SJSA1 (cell line): ENCODE data around the gene BATF3. TPM values are rescaled to one million over a fixed set of nuclear protein-coding genes. Genes with fewer than 3 reads are reported as not detected.
"Not testable (repeated sequence)": the region's sequence is repeated elsewhere in the genome, so short reads cannot be mapped to it uniquely, and the experiment has no call there.

ENCODE experiments used
- DNase-seq, 2 experiments: peaks; one replicate each; pipeline ENCODE4 v3.0.0-alpha.2; 2015 to 2020; ENCODE audit warnings: low spot score in 2 of 2, low read depth in 1 of 2
- H3K27ac ChIP-seq: fragments of 250-450 bp; sonication (Bioruptor Pico); 2 replicates; pipeline ENCODE4 v1.5.1; 2020; ENCODE audit warnings: mild to moderate bottlenecking, moderate library complexity
- H3K27me3 ChIP-seq: fragments of 250-450 bp; sonication (Bioruptor Pico); replicated peaks from 2 replicates; pipeline ENCODE4 v1.5.1; 2020; ENCODE audit warnings: mild to moderate bottlenecking, moderate library complexity
- H3K36me3 ChIP-seq: fragments of 250-450 bp; sonication (Bioruptor Pico); 2 replicates; pipeline ENCODE4 v1.5.1; 2020; ENCODE audit warnings: mild to moderate bottlenecking
- H3K4me1 ChIP-seq: fragments of 250-450 bp; sonication (Bioruptor Pico); replicated peaks from 2 replicates; pipeline ENCODE4 v1.6.1; 2021; ENCODE audit warnings: mild to moderate bottlenecking
- H3K4me3 ChIP-seq: fragments of 250-450 bp; sonication (Bioruptor Pico); 2 replicates; pipeline ENCODE4 v1.5.1; 2020; ENCODE audit warnings: mild to moderate bottlenecking
- H3K9me3 ChIP-seq: fragments of 250-450 bp; sonication (Bioruptor Pico); replicated peaks from 2 replicates; pipeline ENCODE4 v1.5.1; 2020; ENCODE audit warnings: mild to moderate bottlenecking
- total RNA-seq: library from RNA; depleted of rRNA; stranded (reverse); fragments of >200 nt; shearing (Covaris generic); gene quantifications from 2 replicates; pipeline ENCODE4 v1.2.3, GENCODE V29; 2014

The BATF3 gene
- total RNA-seq, 1 experiment from 2014 or later = 3.3 TPM

DNA sequence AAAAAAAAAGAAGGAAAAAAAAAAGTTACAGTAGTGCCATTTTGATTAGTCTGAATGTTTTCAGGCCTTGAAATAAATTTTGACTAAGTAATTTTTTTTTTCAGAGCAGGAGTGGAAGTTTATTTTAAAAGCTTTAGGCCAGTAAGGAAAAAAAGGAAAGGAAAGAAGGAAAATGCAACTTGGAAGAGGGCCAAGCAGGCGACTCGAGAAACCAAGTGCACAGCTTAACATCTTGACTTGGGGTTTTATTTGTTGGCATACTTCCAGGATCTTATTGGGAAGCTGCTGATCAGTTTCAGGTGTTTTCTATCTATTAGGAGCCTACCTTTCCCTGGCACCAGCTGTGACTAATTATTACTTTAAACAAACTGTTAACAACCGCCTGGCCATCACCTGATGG lies 49.4 kb downstream of the BATF3 start:
- no peak overlapping the region for H3K27ac ChIP-seq
- no peaks in the 10 kb centered on the region for H3K36me3 ChIP-seq
- no peaks in the 10 kb centered on the region for H3K27me3 ChIP-seq
- no peak overlapping the region for H3K4me3 ChIP-seq
- peaks cover 38% of the 10 kb centered on the region for H3K4me1 ChIP-seq
- no peak for DNase-seq
- H3K9me3 ChIP-seq = no peaks in the 10 kb centered on the region

DNA sequence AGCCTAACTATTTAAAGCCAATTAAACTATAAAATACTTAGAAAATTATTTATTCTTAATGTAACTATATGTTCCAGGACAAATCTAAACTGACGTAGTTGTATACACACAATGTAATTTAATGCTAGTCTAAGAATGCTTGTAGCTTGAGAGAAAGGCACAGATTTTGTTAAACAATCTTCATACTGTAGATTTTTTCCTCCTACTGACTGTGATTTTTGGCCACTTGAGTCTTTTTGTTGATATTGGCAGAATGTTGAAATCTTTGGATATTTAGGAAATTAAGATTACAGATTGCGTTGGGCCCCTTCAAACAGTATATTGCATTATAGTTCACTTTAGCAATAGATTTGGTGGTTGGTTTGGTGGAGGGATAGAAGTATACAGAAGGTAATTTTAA lies 50.6 kb downstream of the BATF3 start:
- Histone ChIP-seq H3K4me3 (no peak overlapping the region), H3K27me3 (no peaks in the 10 kb centered on the region), H3K36me3 (no peaks in the 10 kb centered on the region), H3K27ac (no peak overlapping the region), H3K9me3 (no peaks in the 10 kb centered on the region), H3K4me1 (peaks cover 44% of the 10 kb centered on the region)
- no peak for DNase-seq

DNA sequence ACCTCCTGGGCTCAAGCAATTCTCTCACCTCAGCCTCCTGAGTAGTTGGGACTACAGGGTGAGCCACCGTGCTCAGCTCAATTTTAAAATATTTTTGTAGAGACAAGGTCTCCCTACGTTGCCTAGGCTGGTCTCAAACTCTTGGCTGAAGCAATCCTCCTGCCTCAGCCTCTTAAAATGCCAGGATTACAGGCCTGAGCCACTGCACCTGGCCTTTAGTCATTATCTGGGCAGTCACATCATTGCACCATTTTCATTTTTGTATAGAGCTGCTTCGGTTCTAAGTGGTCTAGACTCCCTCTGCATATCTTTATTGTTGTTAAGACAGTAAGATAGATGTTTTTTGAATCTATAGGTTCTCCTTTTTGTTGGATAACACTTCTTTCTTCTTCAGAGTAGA lies 51.2 kb downstream of the BATF3 start:
- H3K4me3 ChIP-seq = no peak overlapping the region
- H3K4me1 ChIP-seq = peaks cover 44% of the 10 kb centered on the region
- H3K27me3 ChIP-seq = no peaks in the 10 kb centered on the region
- H3K9me3 ChIP-seq = no peaks in the 10 kb centered on the region
- no peak for DNase-seq
- H3K36me3 ChIP-seq = no peaks in the 10 kb centered on the region
- H3K27ac ChIP-seq = no peak overlapping the region

DNA sequence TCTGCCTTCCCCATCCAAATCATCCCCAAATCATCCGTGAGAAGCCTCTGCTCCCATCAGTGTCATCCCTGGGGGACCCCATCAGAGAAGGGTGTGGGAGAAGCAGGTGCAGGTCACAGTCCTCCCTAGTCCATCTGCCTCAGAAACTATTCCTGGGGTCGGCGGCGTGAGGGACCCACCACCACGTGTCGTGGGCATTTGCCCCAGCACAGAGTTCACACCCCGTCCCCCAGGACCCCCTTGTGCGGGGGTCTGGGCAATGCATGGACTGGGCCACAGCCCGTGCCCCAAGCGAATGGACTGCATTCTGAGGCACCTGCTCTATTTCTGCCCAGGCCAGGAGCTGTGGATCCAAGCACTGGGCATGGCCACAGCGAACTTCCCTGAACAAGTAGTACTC lies 52.6 kb downstream of the BATF3 start:
- Histone ChIP-seq H3K9me3 (no peaks in the 10 kb centered on the region), H3K4me1 (peaks cover 39% of the 10 kb centered on the region), H3K27ac (peak overlapping the region; percentile 65; the same call in 1 of the 2 replicates), H3K27me3 (no peaks in the 10 kb centered on the region), H3K36me3 (no peaks in the 10 kb centered on the region), H3K4me3 (no peak overlapping the region)
- DNase-seq = no peak

DNA sequence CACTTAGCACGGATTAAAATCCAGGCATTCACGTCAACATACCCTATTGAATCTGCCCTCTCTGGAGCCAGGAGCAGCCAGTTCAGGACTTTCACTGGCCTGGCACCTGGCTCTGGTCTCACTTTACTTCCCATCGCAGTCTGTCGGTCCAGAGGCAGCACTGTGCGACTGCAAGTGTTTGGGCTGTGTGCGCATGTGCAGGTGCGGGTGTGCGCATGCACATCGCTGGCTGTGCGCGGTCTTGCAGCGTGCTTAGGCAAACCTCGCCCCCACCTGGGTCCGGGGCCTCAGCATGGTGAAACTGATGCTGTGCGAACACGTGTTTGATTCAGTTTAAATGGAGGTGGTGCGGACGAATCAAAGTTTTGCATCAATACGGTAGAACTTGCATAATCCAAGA lies 53.1 kb downstream of the BATF3 start:
- no peaks in the 10 kb centered on the region for H3K27me3 ChIP-seq
- H3K36me3 ChIP-seq = no peaks in the 10 kb centered on the region
- no peaks in the 10 kb centered on the region for H3K9me3 ChIP-seq
- peaks cover 35% of the 10 kb centered on the region for H3K4me1 ChIP-seq
- DNase-seq = no peak
- no peak overlapping the region for H3K4me3 ChIP-seq
- H3K27ac ChIP-seq = peak overlapping the region; percentile 65

DNA sequence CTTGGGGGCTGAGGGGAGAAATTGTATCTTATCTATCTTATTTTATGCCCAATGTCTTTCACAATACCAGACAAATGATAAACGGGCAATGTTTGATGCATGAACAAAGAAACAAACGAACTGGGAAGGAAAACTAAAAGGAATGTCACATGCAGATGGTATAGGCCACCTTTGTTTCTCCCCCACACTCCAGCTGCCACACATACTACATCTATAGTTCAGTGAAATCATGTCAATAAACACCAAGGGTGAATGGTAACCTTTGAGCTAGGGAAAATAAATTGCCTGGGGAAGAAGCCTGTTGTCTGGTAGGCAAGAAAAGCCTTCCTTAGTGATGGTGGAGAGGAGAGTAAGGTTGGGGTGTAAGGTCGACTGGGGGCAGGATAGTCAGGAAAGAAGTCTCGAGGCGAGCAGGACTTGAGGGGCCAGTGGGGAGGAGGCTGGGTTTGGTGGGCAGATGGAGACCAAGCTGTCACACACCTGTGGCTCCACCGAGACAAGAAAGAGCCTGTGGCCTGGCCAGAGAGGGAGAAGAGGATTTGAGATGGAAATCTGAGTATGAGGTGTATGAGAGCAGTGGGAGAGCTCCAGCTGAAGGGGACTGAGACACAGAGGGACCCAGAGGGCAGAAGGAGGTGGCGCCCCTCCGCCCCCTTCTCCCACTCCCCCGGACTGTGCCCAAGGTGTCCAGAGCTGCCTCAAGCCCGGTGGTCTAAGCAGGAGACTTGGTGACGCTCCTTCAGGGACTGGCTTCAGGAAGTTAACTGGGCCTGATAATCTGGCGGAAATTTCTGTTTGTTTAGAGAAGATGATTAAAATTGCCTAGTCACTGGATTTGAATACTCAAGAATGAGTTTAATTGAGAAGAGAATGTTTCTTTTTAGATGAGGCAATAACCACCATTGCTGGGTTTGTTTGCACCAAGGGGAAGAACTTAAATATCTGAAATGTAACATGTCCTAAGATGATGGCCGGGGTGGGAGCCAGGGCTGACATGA lies 53.8 kb downstream of the BATF3 start:
- no peaks in the 10 kb centered on the region for H3K27me3 ChIP-seq
- no peaks in the 10 kb centered on the region for H3K36me3 ChIP-seq
- H3K27ac ChIP-seq = peak overlapping the region; percentile 65
- H3K4me3 ChIP-seq = no peak overlapping the region
- no peaks in the 10 kb centered on the region for H3K9me3 ChIP-seq
- DNase-seq = peak in 1 of 2 experiments; percentile 53
- H3K4me1 ChIP-seq = peaks cover 29% of the 10 kb centered on the region

DNA sequence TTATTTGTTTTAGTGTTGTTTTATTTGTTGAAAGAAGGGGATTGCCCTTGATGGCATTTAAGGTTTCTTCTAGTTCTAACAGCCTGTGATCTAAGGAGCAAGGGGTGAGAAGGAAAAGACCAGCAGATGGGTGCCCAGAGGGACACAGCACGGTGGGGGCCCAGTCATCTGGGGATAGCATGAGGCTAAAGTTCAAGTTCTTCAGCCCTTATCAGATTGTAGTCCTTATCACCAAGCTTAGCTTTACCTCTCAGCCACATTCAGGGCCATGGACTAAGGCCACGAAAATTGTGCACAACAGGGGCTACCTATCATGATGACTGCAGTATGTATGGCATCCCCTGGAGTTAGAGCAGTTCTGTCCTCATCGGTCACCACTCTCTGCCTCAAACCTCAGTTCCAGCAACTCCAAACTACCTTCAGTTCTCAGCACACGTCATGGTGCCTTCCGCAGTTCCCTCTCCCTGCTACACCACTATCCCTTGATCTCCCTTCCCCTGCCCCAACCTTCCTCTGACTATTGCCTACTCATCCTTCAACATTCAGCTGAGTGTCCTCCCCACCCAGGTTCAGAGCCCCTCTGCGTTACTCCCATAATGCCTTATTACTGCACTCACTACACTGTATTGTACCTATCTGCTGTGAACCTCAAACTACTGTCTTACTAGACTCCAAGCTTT lies 54.6 kb downstream of the BATF3 start:
- DNase-seq = no peak
- H3K4me3 ChIP-seq = no peak overlapping the region
- H3K9me3 ChIP-seq = no peaks in the 10 kb centered on the region
- no peaks in the 10 kb centered on the region for H3K27me3 ChIP-seq
- H3K36me3 ChIP-seq = no peaks in the 10 kb centered on the region
- peaks cover 29% of the 10 kb centered on the region for H3K4me1 ChIP-seq
- peak overlapping the region; percentile 65 for H3K27ac ChIP-seq

DNA sequence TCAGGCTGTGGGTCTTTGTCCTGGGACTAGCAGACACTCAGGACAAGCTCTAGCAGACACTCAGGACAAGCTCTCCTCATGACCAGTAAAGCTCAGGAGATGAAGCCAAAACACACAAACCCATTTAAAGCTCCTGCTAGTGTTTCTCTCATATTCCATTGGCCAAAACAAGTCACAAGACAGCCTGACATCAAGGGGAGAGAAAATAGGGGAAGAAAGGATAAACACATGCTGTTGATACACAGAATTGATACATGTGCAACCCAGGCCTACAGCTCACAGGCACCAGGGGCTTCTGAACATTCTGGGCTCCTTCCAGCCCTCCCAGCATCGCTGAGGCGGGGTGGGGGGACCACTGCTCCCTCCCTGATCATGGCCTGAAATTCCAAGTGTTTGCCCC lies 55.8 kb downstream of the BATF3 start:
- Histone ChIP-seq H3K36me3 (no peaks in the 10 kb centered on the region), H3K4me3 (no peak overlapping the region), H3K9me3 (no peaks in the 10 kb centered on the region), H3K27me3 (no peaks in the 10 kb centered on the region), H3K27ac (no peak overlapping the region), H3K4me1 (peaks cover 29% of the 10 kb centered on the region)
- no peak for DNase-seq

DNA sequence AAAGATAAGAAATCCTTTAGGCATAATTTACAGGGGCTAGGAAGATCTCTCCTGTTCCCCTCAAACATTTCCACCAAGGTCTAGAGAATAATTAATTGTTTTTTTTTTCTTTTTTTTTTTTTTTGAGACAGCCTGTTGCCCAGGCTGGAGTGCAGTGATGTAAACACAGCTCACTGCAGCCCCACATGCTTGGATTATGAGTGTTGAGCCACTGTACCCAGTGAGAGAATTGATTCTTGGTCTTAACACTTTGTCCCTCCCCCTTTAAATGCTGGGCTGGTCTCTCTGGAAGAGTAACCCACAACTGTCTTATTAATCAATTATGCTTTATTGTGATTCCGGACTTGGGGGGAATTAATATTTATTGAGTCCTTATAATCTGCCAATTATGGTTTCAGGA lies 57.7 kb downstream of the BATF3 start:
- Histone ChIP-seq H3K36me3 (no peaks in the 10 kb centered on the region), H3K9me3 (no peaks in the 10 kb centered on the region), H3K27me3 (no peaks in the 10 kb centered on the region), H3K27ac (no peak overlapping the region), H3K4me1 (peaks cover 30% of the 10 kb centered on the region), H3K4me3 (no peak overlapping the region)
- no peak for DNase-seq

DNA sequence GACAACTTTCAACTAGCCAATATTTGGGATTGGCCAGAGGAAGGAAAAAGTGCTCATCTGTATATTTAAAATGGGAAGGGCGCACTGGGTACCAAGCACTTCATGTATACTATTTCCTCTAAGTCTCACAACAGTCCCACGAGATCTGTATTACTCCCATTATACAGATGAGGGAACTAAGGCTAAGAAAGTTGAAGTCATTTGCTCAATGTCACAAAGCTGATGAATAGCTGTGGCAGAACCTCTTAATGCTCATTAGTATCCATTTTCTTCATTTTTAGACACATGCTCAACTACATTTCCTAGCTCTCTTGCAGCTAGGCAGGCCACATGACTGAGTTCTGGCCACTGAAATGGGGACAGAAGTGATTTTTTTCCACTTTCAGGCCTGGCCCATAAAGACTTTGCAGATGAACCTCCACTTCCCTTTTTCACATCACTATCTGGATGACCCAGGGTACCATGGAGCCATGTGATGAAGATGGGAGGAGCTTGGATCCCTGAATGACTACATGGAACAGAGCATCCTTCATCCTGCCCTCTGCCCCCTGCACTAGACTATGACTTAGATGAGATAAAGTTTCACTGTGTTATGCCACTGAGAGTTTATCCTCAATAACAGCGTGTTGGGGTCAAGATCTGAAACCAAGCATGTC lies 59.3 kb downstream of the BATF3 start:
- H3K27me3 ChIP-seq = no peaks in the 10 kb centered on the region
- H3K27ac ChIP-seq = no peak overlapping the region
- H3K9me3 ChIP-seq = no peaks in the 10 kb centered on the region
- no peaks in the 10 kb centered on the region for H3K36me3 ChIP-seq
- peaks cover 30% of the 10 kb centered on the region for H3K4me1 ChIP-seq
- H3K4me3 ChIP-seq = no peak overlapping the region
- DNase-seq = peak in 1 of 2 experiments; percentile 5

DNA sequence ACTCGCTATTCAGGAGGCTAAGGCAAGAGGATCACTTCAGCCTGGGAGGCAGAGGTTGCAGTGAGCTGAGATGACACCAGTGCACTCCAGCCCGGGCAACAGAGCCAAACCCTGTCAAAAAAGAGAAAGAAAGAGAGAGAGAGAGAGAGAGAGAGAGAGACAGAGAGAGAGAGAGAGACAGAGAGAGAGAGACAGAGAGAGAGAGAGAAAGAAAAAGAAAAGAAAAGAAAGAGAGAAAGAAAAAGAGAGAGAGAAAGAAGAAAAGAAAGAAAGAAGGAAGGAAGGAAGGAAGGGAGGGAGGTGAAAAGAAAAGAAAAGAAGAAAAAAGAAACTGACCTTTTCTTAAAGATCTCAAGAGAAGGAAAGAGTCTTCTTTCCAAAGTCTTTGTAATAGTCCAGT lies 60.1 kb downstream of the BATF3 start:
- not testable (repeated sequence) for H3K9me3 ChIP-seq, H3K27me3 ChIP-seq, H3K36me3 ChIP-seq, DNase-seq, H3K27ac ChIP-seq, H3K4me3 ChIP-seq
- peaks cover 30% of the 10 kb centered on the region for H3K4me1 ChIP-seq

DNA sequence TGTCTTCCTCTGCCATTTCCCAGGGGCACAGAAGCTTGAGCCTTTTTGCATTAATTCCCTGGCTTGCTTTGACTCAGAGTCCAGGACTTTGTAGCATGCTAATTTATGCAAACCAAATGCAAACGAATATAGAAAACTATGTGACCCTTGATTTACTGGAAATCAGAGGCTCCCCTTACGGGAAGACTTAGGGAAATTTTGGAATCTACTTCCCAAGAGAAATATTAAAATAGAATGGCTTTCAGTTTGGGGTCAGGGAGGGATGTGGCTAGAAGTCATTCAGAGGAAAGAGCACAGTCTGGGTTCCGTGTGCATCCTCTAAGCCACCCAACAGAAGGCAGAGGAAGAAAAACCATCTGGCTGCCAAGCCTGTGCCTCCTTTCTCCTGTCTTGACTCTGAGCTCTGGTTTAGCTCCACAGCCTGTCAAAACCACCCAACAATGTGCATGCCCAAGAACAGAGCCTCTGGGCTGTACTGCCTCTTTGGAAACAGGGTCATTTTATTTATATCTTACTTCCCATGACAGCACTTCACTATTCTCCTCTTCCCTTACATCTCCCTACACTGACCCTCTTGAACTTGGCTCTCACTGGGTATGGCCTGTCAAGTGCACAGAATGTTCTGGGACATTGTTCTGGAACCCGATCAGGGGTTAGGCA lies 61.0 kb downstream of the BATF3 start:
- Histone ChIP-seq H3K27me3 (no peaks in the 10 kb centered on the region), H3K36me3 (no peaks in the 10 kb centered on the region), H3K4me1 (peaks cover 30% of the 10 kb centered on the region), H3K4me3 (no peak overlapping the region), H3K9me3 (0 out of 2 replicates have a peak, but pooled peaks cover 3% of the 10 kb centered on the region), H3K27ac (no peak overlapping the region)
- no peak for DNase-seq

DNA sequence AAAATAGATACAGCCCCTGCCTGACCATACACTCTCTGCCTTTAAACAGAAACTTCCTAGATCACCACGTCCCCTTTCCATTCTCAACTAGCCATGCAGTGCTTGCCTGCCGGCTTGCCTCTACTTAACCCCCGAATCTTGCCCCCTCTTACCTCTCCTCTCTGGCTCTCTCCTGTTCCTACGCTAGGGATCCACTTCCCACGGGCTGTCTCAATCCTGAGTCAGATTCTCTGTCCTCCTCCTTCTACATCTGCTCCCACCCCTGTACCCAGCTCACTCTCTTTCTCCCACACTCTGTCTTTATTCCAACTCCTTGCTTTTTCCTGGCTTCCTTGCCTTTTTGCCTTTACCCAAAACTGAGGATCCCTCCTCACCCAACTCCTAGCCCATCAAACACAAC lies 61.7 kb downstream of the BATF3 start:
- no peak overlapping the region for H3K27ac ChIP-seq
- no peak overlapping the region for H3K4me3 ChIP-seq
- H3K36me3 ChIP-seq = no peaks in the 10 kb centered on the region
- 0 out of 2 replicates have a peak, but pooled peaks cover 3% of the 10 kb centered on the region for H3K9me3 ChIP-seq
- DNase-seq = no peak
- peaks cover 30% of the 10 kb centered on the region for H3K4me1 ChIP-seq
- H3K27me3 ChIP-seq = no peaks in the 10 kb centered on the region
